Heart left ventricle (tissue), 13 donors: ENCODE measurements around the gene PFN4.

ENCODE experiments used
- CTCF ChIP-seq, 12 donors: fragments of 200-600 bp; sonication (generic) in 4 of 12; IDR thresholded peaks; one replicate each; pipeline versions ENCODE4 v1.5.0 to v1.8.0; 2018 to 2022; ENCODE audit warnings: antibody characterized with exemption in 12 of 12, mild to moderate bottlenecking in 5 of 12
- POLR2A ChIP-seq, 2 donors: fragments of 450-650 bp; IDR thresholded peaks; one replicate each; pipeline ENCODE4 v1.6.1; 2017; ENCODE audit warnings: antibody characterized with exemption in 2 of 2, mild to moderate bottlenecking in 2 of 2, moderate library complexity in 2 of 2
- donor health status: ischemic (EF 13 %, LVEDD 7.1; RV severe dilation, severe dysfunction).
- donor health status: DM: no; HTN: yes; CAD: no.
- donor health status: DM: no; HTN: no; CAD: no.
- donor health status: ischemic (EF 25% LVEDD 6.9; RV normal size, moderate dysfunction).
- donor health status: ischemic (EF 25% LVEDD 5.7; RV mildly dilated, moderate dysfunction).
- donor health status: ischemic (EF 35%, LVEDD 5.7; RV mildly dilated, moderate dysfunction).
- donor health status: nonischemic (EF 11% LVEDD 7.7; RV severe dilation, severe dysfunction).
- donor health status: DM: yes; HTN: yes; CAD: no.
- donor health status: PGD.
- donor health status: ischemic (EF 29% LVEDD 5.4; RV normal size, mild dysfunction).
- donor health status: nonischemic (EF 23%, LVEDD 6.1; RV moderate dilation, normal function).

GRCh38 chr2:24106786-24107185, 16.3 kb downstream of the PFN4 start:
- TF ChIP-seq CTCF (IDR thresholded peaks at IDR 0.05) (no peak), POLR2A (IDR thresholded peaks at IDR 0.05) (no peak)
